ENCODE results near the gene ZNF616. TPM values are rescaled to one million over a fixed set of nuclear protein-coding genes. Genes with fewer than 3 reads are reported as not detected.

Gene ZNF616
- total RNA-seq, 5 donors from 2014 or later (not counting 1 experiment from before 2014, with no cell fraction given) = 3.6 to 18.3 (median 14.4) TPM

DNA sequence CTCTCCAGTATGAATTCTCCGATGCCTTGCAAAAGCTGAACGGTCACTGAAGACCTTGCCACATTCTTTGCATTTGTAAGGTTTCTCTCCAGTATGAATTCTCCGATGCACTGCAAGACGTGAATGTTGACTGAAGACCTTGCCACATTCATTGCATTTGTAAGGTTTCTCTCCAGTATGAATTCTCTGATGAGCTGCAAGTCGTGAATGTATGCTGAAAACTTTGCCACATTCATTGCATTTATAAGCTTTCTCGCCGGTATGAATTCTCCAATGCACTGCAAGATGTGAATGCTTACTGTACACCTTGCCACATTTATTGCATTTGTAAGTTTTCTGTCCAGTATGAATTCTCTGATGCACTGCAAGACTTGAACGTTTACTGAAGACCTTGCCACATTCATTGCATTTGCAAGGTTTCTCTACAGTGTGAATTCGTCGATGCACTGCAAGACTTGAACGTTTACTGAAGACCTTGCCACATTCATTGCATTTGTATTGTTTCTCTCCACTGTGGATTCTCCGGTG, 24.1 kb downstream of the ZNF616 start:
- ChIA-PET POLR2A (no interaction called here), CTCF (no interaction called here)
- H3K27me3 ChIP-seq (replicated peaks in 1 of 2; ENCODE audit: control insufficient read depth in 2 of 2, extremely low read depth in 1 of 2, insufficient read depth in 2 of 2, low read length in 1 of 2) = no peaks in the 10 kb centered on the region
- H3K9me3 ChIP-seq = peaks cover 60% of the 10 kb centered on the region
- H3K4me3 Mint-ChIP-seq = no peak overlapping the region
- DNase-seq = no peak
- H3K27me3 Mint-ChIP-seq = no peaks in the 10 kb centered on the region
- H3K4me3 ChIP-seq (ENCODE audit: control insufficient read depth in 1 of 2, extremely low read depth in 1 of 2, low read length in 1 of 2) = no peak overlapping the region
- 99% methylated on average over 11 of the region's 12 CpGs for WGBS (ENCODE audit: insufficient coverage)
- peaks cover 13 to 38% of the 10 kb centered on the region in 2 donors for H3K36me3 ChIP-seq (ENCODE audit: control insufficient read depth in 2 of 2, extremely low read depth in 1 of 2, insufficient read depth in 1 of 2, low read length in 1 of 2)
- H3K36me3 Mint-ChIP-seq = peaks cover 69% of the 10 kb centered on the region
- no peak for ATAC-seq (replicated peaks in 1 of 4)
- no peak overlapping the region for H3K27ac ChIP-seq (ENCODE audit: low read length)
- no peaks in the 10 kb centered on the region for H3K4me1 Mint-ChIP-seq
- no peaks in the 10 kb centered on the region for H3K4me1 ChIP-seq (ENCODE audit: control insufficient read depth in 1 of 2, extremely low read depth in 1 of 2, insufficient read depth in 2 of 2, low read length in 2 of 2)
- no peak overlapping the region for H3K27ac Mint-ChIP-seq
- H3K9me3 Mint-ChIP-seq = peaks cover 22 to 78% (median 74%) of the 10 kb centered on the region in 3 donors

DNA sequence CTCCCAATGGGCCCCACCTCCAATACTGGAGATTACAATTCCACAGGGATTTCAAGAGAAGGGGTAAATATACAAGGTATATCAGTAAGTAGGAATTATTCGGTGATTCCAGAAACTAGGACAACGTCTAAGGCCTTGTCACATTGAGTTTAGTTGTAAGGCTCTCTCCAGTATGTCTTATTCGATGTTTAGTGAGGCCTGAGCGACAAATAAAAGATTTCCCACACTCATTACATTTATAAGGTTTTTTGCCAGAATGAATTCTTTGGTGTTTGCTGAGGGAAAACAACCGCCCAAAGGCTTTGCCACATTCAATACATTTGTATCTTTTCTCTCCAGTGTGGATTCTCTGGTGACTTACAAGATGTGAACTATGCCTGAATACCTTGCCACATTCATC, 25.0 kb downstream of the ZNF616 start:
- Histone ChIP-seq H3K4me1 (ENCODE audit: control insufficient read depth in 1 of 2, extremely low read depth in 1 of 2, insufficient read depth in 2 of 2, low read length in 2 of 2) (no peaks in the 10 kb centered on the region), H3K27ac (ENCODE audit: low read length) (no peak overlapping the region), H3K9me3 (peaks cover 55% of the 10 kb centered on the region), H3K27me3 (replicated peaks in 1 of 2; ENCODE audit: control insufficient read depth in 2 of 2, extremely low read depth in 1 of 2, insufficient read depth in 2 of 2, low read length in 1 of 2) (no peaks in the 10 kb centered on the region), H3K4me3 (ENCODE audit: control insufficient read depth in 1 of 2, extremely low read depth in 1 of 2, low read length in 1 of 2) (peak overlapping the region in 1 of 2 donors; percentile 23), H3K36me3 (ENCODE audit: control insufficient read depth in 2 of 2, extremely low read depth in 1 of 2, insufficient read depth in 1 of 2, low read length in 1 of 2) (peaks cover 13 to 32% of the 10 kb centered on the region in 2 donors)
- DNase-seq (no peak), ATAC-seq (replicated peaks in 1 of 4) (no peak)
- Mint-ChIP-seq H3K9me3 (peaks cover 18 to 76% (median 70%) of the 10 kb centered on the region in 3 donors), H3K27ac (no peak overlapping the region), H3K4me1 (no peaks in the 10 kb centered on the region), H3K27me3 (no peaks in the 10 kb centered on the region), H3K36me3 (peaks cover 66% of the 10 kb centered on the region), H3K4me3 (no peak overlapping the region)
- ChIA-PET POLR2A (no interaction called here), CTCF (no interaction called here)
- no CpG with 5 or more reads among the region's 5 CpGs for WGBS (ENCODE audit: insufficient coverage)

GRCh38 chr19:52112624-52113023, 27.1 kb downstream of the ZNF616 start:
- Mint-ChIP-seq H3K9me3 (peaks cover 12 to 69% (median 62%) of the 10 kb centered on the region in 3 donors), H3K36me3 (peaks cover 50% of the 10 kb centered on the region), H3K4me3 (no peak overlapping the region), H3K27ac (no peak overlapping the region), H3K27me3 (no peaks in the 10 kb centered on the region), H3K4me1 (no peaks in the 10 kb centered on the region)
- Histone ChIP-seq H3K27ac (ENCODE audit: low read length) (no peak overlapping the region), H3K9me3 (peaks cover 40% of the 10 kb centered on the region), H3K4me1 (ENCODE audit: control insufficient read depth in 1 of 2, extremely low read depth in 1 of 2, insufficient read depth in 2 of 2, low read length in 2 of 2) (no peaks in the 10 kb centered on the region), H3K27me3 (replicated peaks in 1 of 2; ENCODE audit: control insufficient read depth in 2 of 2, extremely low read depth in 1 of 2, insufficient read depth in 2 of 2, low read length in 1 of 2) (no peaks in the 10 kb centered on the region), H3K4me3 (ENCODE audit: control insufficient read depth in 1 of 2, extremely low read depth in 1 of 2, low read length in 1 of 2) (no peak overlapping the region), H3K36me3 (ENCODE audit: control insufficient read depth in 2 of 2, extremely low read depth in 1 of 2, insufficient read depth in 1 of 2, low read length in 1 of 2) (peaks cover 3 to 12% of the 10 kb centered on the region in 2 donors)
- no peak for DNase-seq
- ChIA-PET POLR2A (interaction anchor here in 1 of 2 donors (0.6 kb wide), 1 partner anchor 38 kb away, joined by 17 read pairs; no protein-coding TSS in a partner anchor), CTCF (no interaction called here)
- no CpG with 5 or more reads among the region's 3 CpGs for WGBS (ENCODE audit: insufficient coverage)
- ATAC-seq (replicated peaks in 1 of 4) = no peak

DNA sequence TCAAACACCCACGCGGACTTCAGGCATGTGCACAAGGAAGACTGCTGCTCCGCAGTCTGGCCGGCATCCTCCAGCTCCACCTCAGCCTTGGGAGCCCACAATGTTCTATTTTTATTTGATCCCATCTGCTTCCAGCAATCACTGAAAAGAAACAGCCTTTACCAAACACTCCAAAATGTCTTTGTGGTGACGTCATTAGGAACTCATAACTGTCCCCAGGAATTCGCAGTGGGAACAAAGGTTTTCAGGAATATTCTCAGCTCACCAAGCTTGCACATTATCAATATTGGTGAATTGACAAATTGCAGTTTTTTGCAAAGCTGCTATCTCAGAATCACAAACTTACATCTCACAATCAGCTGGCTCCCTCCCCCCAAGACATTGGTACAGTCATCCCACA, 29.0 kb downstream of the ZNF616 start:
- no peak for DNase-seq
- Histone ChIP-seq H3K36me3 (ENCODE audit: control insufficient read depth in 2 of 2, extremely low read depth in 1 of 2, insufficient read depth in 1 of 2, low read length in 1 of 2) (peaks cover 0 to under 1% of the 10 kb centered on the region in 2 donors), H3K4me1 (ENCODE audit: control insufficient read depth in 1 of 2, extremely low read depth in 1 of 2, insufficient read depth in 2 of 2, low read length in 2 of 2) (no peaks in the 10 kb centered on the region), H3K4me3 (ENCODE audit: control insufficient read depth in 1 of 2, extremely low read depth in 1 of 2, low read length in 1 of 2) (peak overlapping the region in 1 of 2 donors; percentile 18), H3K27ac (ENCODE audit: low read length) (no peak overlapping the region), H3K27me3 (replicated peaks in 1 of 2; ENCODE audit: control insufficient read depth in 2 of 2, extremely low read depth in 1 of 2, insufficient read depth in 2 of 2, low read length in 1 of 2) (no peaks in the 10 kb centered on the region), H3K9me3 (peaks cover 29% of the 10 kb centered on the region)
- H3K36me3 Mint-ChIP-seq = peaks cover 42% of the 10 kb centered on the region
- peaks cover 21 to 67% (median 59%) of the 10 kb centered on the region in 3 donors for H3K9me3 Mint-ChIP-seq
- H3K27ac Mint-ChIP-seq = no peak overlapping the region
- ATAC-seq (replicated peaks in 1 of 4) = no peak
- POLR2A ChIA-PET = no interaction called here
- H3K27me3 Mint-ChIP-seq = no peaks in the 10 kb centered on the region
- H3K4me1 Mint-ChIP-seq = no peaks in the 10 kb centered on the region
- no peak overlapping the region for H3K4me3 Mint-ChIP-seq
- 90% methylated on average over 5 of the region's 6 CpGs for WGBS (ENCODE audit: insufficient coverage)
- CTCF ChIA-PET = no interaction called here

DNA sequence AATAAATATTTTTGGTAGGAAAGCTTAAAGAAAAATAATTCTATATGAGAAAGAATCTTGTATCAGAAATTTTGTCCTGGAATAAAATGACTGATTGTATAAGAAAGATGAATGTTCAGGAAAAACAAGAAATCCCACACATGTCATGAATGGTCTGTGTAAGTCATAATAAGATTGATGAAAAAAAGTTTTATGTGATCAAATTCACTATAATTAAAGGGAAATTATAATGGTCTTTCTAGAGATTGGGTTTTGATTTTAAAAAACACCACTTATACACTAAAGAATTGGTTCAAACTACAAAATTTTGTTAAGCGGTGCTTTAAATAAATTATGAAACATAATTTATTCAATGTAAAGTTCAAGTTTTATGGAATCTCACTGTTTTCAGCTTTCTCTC, 37.0 kb downstream of the ZNF616 start:
- Mint-ChIP-seq H3K9me3 (peaks cover 14 to 35% (median 26%) of the 10 kb centered on the region in 3 donors), H3K27ac (no peak overlapping the region), H3K4me3 (no peak overlapping the region), H3K36me3 (peaks cover 15% of the 10 kb centered on the region), H3K27me3 (peaks cover 0 to 3% of the 10 kb centered on the region in 2 donors), H3K4me1 (no peaks in the 10 kb centered on the region)
- H3K9me3 ChIP-seq = peaks cover 3% of the 10 kb centered on the region
- H3K4me3 ChIP-seq (ENCODE audit: control insufficient read depth in 1 of 2, extremely low read depth in 1 of 2, low read length in 1 of 2) = no peak overlapping the region
- CTCF ChIA-PET = no interaction called here
- H3K27me3 ChIP-seq (replicated peaks in 1 of 2; ENCODE audit: control insufficient read depth in 2 of 2, extremely low read depth in 1 of 2, insufficient read depth in 2 of 2, low read length in 1 of 2) = peaks cover 0 to 5% of the 10 kb centered on the region in 2 experiments
- ATAC-seq (replicated peaks in 1 of 4) (no peak), DNase-seq (no peak)
- WGBS (ENCODE audit: insufficient coverage) = no CpG with 5 or more reads among the region's 1 CpG
- no peaks in the 10 kb centered on the region for H3K36me3 ChIP-seq (ENCODE audit: control insufficient read depth in 2 of 2, extremely low read depth in 1 of 2, insufficient read depth in 1 of 2, low read length in 1 of 2)
- no peak overlapping the region for H3K27ac ChIP-seq (ENCODE audit: low read length)
- no peaks in the 10 kb centered on the region for H3K4me1 ChIP-seq (ENCODE audit: control insufficient read depth in 1 of 2, extremely low read depth in 1 of 2, insufficient read depth in 2 of 2, low read length in 2 of 2)
- POLR2A ChIA-PET = no interaction called here

- Mint-ChIP-seq H3K4me1 (no peaks in the 10 kb centered on the region), H3K27ac (no peak overlapping the region), H3K9me3 (peaks cover 10 to 29% (median 21%) of the 10 kb centered on the region in 3 donors), H3K27me3 (peaks cover 0 to 3% of the 10 kb centered on the region in 2 donors), H3K4me3 (no peak overlapping the region), H3K36me3 (peaks cover 10% of the 10 kb centered on the region)
- CTCF ChIA-PET = no interaction called here
- H3K27me3 ChIP-seq (replicated peaks in 1 of 2; ENCODE audit: control insufficient read depth in 2 of 2, extremely low read depth in 1 of 2, insufficient read depth in 2 of 2, low read length in 1 of 2) = peaks cover 0 to 5% of the 10 kb centered on the region in 2 experiments
- no peak overlapping the region for H3K4me3 ChIP-seq (ENCODE audit: control insufficient read depth in 1 of 2, extremely low read depth in 1 of 2, low read length in 1 of 2)
- no peak overlapping the region for H3K27ac ChIP-seq (ENCODE audit: low read length)
- no peaks in the 10 kb centered on the region for H3K9me3 ChIP-seq
- POLR2A ChIA-PET = no interaction called here
- no peaks in the 10 kb centered on the region for H3K36me3 ChIP-seq (ENCODE audit: control insufficient read depth in 2 of 2, extremely low read depth in 1 of 2, insufficient read depth in 1 of 2, low read length in 1 of 2)
- no peaks in the 10 kb centered on the region for H3K4me1 ChIP-seq (ENCODE audit: control insufficient read depth in 1 of 2, extremely low read depth in 1 of 2, insufficient read depth in 2 of 2, low read length in 2 of 2)
- DNase-seq = no peak
- WGBS (ENCODE audit: insufficient coverage) = no CpG with 5 or more reads among the region's 2 CpGs
- no peak for ATAC-seq (replicated peaks in 1 of 4)
Measured at GRCh38 chr19:52101866-52102562, 37.7 kb downstream of the ZNF616 start.
